ENCODE measurements around the gene RNF213.
"Not testable (repeated sequence)": the region's sequence is repeated elsewhere in the genome, so short reads cannot be mapped to it uniquely, and the experiment has no call there.

The RNF213 gene

DNA sequence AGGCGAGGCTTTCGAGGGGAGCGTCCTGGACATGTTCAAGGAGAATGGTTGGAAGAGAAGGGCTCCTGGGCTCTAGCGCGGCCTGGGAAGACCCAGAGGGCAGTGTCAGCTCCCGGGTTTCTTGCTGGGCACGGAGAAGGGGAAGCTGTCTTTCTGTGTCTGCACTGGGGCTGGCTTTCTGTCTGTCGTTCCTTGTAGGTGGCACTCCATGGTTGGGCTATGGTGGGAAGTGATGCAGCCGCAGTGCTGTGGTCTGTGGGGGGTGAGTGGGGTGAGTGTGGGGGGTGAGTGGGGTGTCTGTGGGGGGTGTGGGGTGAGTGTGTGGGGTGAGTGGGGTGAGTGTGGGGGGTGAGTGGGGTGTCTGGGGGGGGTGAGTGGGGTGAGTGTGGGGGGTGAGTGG is 13.7 kb downstream of the RNF213 start:
- no peak for DNase-seq

- DNase-seq = no peak
Observed at GRCh38 chr17:80274871-80275449, 14.3 kb downstream of the RNF213 start.

- DNase-seq = not testable (repeated sequence)
Observed at GRCh38 chr17:80275857-80276256, 15.2 kb downstream of the RNF213 start.

DNA sequence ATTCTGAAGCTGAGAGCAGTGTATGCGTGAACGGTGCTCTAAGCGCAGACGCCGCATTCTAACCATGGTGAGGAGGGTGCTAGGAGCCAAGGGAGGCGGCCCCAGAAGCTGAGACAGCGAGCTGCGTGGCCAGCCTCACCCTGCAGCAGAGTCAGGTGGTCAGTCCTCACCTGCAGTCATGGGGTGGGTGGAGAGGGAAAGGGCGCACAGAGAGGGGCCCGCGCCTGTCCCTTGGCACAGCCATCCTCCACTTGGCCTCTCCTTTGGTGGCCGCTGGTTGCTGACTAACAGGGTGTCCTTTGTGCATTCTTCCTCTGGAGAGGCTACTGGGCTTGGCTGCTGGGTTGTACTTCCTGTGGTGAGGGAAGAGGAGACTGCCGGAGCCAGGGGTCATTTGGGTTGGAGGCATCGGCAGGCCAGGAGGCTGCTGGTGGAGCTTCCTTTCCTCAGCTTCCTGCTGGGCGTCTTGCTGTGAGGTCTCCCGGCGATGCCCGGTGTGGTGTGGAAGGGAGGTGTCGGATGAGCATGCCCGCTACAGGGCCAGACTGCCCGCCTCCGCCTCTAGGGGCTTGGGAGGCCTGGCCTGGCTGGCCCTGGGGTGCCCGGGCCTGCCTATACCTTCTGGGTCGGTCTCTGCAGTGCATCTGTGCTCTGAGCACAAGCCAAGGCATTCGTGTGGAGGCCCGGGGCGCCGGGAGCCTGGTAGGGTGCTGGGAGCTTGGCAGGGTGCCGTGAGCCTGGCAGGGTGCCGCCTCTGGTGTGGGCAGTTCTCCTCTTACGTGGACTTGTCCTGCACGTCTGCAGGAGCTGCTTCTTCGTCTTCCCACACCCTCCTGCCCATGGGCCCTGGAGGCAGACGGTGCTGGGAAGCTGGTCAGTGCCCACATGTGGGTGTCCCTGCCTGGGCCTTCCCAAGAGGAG is 17.4 kb downstream of the RNF213 start:
- DNase-seq = no peak

DNA sequence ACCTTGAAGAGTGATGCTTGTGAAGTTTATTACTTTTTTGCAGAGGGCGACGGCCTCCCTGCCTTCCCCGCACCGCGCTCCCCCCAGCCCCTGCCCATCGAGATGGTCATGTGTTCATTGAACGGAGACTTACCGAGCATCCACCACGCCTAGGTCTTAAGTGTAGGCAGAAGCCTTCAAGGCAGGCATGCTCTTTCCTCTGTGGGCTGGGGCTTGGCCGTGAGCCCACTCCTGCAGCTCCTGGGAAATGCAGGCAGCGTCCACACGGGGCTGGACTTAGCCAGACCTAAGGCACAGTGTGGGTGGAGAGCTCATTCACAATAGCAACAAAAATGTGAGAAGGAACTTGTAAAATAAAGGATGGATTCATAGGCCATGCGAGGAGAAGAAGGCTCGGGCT is 19.2 kb downstream of the RNF213 start:
- no peak for DNase-seq

- no peak for DNase-seq
Observed at GRCh38 chr17:80281516-80281915, 20.9 kb downstream of the RNF213 start.

- no peak for DNase-seq
Observed at GRCh38 chr17:80283116-80283852, 22.6 kb downstream of the RNF213 start.

- no peak for DNase-seq
Observed at GRCh38 chr17:80284631-80285030, 24.0 kb downstream of the RNF213 start.

GRCh38 chr17:80285237-80285920 is 24.7 kb downstream of the RNF213 start:
- DNase-seq = no peak

- no peak for DNase-seq
Observed at GRCh38 chr17:80286638-80286960, 25.9 kb downstream of the RNF213 start.

DNA sequence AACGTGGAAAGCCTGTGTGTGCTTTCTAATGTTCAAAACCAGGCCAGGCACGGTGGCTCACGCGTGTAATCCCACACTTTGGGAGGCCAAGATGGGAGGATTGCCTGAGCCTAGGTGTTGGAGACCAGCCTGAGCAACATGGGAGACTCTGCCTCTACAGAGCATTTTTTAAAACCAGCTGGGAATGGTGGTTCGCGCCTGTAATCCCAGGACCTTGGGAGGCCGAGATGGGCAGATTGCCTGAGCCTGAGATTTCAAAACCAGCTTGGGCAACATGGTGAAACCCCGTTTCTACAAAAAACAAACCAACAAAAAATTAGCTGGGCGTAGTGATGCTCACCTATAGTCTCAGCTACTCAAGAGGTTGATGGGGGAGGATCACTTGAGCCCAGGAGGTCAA is 26.4 kb downstream of the RNF213 start:
- no peak for DNase-seq

- no peak for DNase-seq
Observed at GRCh38 chr17:80287806-80288567, 27.3 kb downstream of the RNF213 start.

DNA sequence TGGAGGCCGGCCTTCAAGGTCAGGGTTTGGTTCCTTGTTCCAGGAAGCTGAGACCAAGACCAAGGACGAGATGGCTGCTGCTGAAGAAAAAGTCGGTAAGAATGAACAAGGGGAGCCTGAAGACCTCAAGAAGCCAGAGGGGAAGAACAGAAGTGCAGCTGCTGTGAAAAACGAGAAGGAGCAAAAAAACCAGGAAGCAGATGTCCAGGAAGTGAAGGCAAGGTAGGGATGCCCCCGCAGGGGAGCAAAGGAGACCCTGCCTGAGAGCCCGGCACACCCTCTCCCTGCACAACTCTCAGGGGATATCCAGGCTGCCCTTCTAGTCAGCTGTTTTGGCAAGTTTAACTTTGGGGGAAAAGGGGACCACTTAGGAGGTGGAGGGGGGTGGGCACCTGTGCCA is 29.0 kb downstream of the RNF213 start:
- DNase-seq = no peak

DNA sequence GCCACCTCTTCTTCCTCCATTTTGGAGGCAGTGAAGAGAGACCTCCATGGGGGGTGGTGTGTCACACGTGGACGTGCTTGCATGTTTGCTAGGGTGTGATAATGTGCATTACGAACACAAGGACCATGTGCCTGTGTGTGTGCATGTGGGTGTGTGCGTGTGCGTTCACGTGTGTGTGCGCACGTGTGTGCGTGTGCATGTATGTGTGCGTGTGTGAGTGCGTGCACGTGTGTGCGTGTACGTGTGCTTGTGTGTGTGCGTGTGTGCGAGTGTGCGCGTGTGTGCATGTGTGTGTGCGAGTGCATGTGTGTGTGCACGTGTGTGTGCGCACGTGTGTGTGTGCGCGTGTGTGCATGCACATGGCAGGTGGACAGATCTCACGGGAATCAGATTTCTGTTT is 29.5 kb downstream of the RNF213 start:
- DNase-seq = no peak

DNA sequence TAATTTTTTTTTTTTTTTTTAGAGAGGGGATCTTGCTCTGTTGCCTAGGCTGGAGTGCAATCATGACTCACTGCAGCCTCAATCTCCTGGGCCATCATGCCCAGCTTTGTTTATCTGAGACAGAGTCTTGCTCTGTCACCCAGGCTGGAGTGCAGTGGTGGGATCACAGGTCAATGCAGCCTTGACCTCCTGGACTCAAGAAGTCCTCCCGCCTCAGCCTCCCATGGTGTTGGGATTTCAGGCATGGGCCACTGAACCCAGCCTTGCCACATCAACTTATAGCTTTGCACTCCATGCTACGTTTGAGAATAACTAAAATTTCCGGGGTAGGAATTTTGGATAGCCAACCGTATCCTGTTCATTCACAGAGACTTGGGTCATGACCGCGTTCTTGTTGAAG is 30.6 kb downstream of the RNF213 start:
- DNase-seq = no peak

GRCh38 chr17:80291691-80292487 is 31.2 kb downstream of the RNF213 start:
- DNase-seq = no peak

GRCh38 chr17:80292521-80292971 is 31.9 kb downstream of the RNF213 start:
- DNase-seq = no peak

DNA sequence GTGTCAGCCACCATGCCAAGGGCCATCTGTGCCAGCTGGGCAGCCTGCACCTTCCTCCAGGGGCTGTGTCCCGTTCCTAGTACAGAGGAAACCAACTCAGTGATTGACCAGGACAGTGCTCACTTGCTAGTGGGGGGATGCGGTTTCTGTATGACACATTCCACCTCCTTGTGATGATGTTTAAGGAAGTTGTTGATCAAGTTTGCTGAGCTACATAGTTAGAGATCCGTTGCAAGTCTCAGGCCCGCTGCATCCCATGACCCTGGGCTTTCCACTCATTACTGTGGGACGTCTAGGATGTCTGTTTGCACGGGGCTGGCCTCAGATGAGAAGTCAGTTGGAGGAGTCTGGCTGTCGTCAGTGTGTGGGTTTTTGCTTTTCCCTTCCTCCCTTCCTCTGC is 33.6 kb downstream of the RNF213 start:
- no peak for DNase-seq

DNA sequence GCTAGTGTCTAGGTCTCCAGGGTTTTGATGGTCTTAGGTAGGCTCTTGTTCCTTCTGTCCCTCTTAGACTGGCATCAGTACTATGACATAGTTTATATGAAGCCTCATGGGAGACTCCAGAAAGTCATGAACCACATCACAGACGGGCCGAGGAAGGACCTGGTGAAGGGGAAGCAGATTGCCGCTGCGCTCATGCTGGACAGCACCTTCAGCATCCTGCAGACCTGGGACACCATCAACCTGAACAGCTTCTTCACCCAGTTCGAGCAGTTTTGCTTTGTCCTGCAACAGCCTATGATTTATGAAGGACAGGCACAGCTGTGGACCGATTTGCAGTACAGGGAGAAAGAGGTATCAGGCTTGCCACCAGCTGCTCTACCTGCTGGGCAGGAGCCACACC is 34.0 kb downstream of the RNF213 start:
- no peak for DNase-seq

DNA sequence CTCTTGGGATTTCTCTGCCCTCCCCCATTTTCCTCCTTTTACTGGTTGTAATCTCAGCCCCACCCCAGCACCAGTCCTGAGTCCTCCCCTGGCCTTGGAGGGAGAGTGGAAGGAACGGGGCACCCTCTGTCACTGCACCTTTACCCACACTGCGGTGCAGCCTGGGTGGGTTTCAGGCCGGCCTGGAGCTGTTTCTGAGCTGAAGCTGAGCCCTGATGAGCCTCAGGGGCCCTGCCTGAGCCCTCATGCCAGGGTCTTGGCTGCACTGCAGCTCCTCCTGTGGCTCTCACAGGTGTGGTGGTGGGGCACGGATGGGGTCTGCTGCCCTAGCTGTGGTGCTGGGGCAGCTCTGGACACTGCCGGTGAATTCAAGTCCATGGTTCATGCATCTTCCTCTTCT is 34.5 kb downstream of the RNF213 start:
- no peak for DNase-seq

- no peak for DNase-seq
Observed at GRCh38 chr17:80295559-80295958, 34.9 kb downstream of the RNF213 start.

DNA sequence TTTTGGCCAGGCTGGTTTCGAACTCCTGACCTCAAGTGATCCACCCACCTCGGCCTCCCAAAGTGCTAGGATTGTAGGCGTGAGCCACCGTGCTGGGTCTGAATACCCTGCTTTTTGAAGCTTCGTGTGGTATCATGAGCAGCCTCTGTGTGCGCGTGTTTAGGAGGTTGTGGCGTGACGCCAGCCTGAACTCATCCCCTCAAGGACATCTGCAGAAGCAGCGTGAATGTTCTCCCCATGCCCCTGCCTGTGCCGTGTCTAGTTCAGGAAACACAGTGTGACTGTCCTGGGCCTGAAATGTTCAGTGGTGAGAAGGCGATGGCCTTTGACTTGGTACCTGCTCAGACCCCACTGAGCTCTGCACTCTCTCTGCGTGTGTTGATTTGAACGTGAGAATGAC is 35.6 kb downstream of the RNF213 start:
- no peak for DNase-seq
